ENCODE results near the gene AIG1.

The AIG1 gene

DNA sequence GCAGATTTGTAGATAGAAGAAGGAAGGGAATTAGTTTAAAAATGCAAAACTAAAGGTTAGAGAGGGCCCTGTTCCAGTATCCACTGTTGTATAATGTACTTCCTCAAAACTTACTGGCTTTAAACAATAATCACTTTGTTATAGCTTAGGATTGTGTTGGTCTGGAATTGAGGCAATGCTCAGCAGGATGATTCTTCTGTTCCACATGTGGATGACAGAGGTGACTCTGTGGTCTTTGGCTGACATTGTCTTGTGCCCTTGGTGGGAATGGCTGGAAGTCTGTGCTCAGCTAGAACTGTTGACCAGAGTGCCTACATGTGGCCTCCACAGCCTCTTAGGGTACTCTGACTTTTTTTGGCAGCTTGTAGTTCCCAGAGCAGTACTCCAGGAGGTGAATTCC, 143.4 kb downstream of the AIG1 start:
- DNase-seq = no peak

DNA sequence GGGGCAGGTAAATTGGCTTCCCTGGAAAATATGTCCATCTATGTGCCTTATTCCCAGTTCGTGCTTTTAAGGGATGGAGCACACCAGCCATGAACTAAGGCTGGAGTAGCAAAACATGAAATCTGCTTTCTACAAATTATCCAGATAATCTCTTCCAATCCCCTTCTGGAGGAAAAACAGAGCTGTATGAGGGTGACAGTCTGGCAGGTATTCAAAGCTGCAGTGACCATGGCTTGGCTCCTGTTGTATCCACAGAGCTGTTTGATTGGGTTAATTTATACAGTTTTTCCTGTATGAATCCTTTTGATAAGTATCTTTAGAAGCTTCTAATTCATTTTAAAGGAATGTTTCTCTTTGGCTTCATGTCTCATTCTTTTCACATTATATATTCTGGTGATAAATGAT, 144.4 kb downstream of the AIG1 start:
- no peak for DNase-seq

DNA sequence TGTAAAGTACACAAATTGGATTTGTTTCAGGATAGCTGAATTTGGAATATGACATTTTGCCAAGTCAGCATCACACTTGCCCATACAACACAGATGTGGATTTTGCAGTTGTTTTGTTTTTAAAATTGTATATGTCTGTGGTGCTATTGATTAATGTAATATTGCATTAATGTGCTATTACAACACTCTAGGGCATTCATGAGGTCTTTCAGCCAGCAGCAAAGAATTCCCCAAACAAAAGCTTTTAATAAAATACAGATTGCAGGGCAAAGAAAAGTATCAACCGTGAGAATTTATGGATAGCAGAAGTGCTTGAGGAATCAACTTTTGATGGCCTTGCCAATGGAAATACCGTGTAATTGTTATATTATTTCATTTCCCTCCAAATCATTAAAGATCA, 144.9 kb downstream of the AIG1 start:
- no peak for DNase-seq

GRCh38 chr6:143205991-143206390, 145.3 kb downstream of the AIG1 start:
- no peak for DNase-seq

- DNase-seq = no peak
Measured at GRCh38 chr6:143206550-143206949, 145.9 kb downstream of the AIG1 start.

- DNase-seq = no peak
Measured at GRCh38 chr6:143210420-143210819, 149.7 kb downstream of the AIG1 start.

GRCh38 chr6:143213859-143214376, 153.2 kb downstream of the AIG1 start:
- DNase-seq = no peak

- no peak for DNase-seq
Measured at GRCh38 chr6:143215363-143215762, 154.7 kb downstream of the AIG1 start.

DNA sequence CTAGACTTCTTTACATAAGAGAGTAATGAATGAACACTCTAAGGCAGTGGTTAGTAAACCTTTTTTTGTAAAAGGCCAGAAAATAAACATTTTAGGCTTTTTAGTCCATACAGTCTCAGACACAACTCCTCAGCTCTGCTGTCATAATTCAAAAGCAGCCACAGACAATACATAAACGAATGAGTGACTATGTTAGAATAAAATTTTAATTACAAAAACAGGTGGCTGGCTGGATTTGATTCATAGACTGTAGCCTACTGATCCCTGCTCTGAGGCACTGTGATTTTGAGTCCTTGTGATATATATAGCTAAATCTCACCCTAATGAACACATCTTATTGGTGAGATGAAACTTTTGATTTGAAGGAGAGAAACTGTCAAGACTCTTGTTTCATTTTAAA, 155.1 kb downstream of the AIG1 start:
- no peak for DNase-seq

- DNase-seq = no peak
Measured at GRCh38 chr6:143218233-143218632, 157.5 kb downstream of the AIG1 start.

GRCh38 chr6:143221698-143222097, 161.0 kb downstream of the AIG1 start:
- DNase-seq = no peak

GRCh38 chr6:143222310-143222709, 161.6 kb downstream of the AIG1 start:
- no peak for DNase-seq

GRCh38 chr6:143222801-143223231, 162.1 kb downstream of the AIG1 start:
- DNase-seq = no peak

DNA sequence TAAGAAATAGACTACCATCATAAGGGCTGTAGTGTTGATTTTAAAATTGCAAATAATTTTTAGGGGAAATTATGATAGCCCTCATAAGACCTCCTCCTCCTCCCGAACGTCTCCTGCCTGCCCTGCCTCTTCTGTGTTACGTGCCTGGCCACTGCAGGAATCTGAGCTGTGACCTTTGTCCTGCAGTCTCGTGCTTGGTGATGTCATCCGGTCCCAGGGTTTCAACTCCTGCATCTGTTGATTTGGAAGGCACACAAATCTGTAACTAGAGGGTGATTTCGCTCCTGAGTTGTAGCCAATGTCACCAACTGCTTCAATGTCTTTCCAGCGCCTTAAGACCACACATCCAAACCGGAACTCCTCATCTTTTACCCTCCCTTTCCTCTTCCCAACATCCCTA, 163.2 kb downstream of the AIG1 start:
- DNase-seq = no peak

DNA sequence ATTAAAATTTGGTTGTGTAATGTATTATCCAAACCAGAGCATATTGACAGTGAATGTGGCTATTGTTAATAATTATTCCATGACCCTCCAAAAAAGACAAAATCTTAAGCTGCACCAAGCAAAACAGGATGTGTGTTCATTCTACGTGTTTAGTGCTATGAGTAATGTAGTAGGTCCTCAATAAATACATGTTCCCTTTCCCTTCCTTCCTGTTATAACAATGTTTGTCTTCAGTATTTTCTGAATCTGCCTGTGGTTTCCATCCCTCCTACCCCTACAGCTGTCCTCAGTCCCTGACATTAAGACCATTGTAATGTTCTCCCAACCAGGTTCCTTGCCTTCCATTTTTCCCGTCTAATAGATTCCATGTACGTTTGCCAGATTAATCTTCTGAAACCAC, 163.8 kb downstream of the AIG1 start:
- no peak for DNase-seq

GRCh38 chr6:143225929-143226328, 165.2 kb downstream of the AIG1 start:
- DNase-seq = no peak

DNA sequence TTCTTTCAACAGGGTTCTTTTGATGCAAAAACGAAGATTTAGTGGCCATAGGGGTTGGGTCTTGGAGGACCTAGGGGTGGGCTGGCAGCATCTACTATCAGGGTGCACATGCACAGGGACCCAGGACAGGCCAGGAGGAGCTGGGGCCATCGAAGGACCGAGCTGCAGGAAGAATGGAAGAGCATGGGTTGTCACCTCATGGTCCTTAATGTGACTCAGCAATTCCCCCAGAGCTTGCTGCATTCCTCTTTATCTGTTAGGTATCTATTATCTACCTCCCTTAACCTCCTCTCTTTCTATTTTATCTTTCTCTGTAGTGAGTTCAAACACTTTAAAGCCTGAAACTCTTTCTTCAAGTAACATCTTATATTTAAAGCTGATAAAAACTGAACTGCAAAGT, 167.0 kb downstream of the AIG1 start:
- no peak for DNase-seq

- no peak for DNase-seq
Measured at GRCh38 chr6:143229400-143229799, 168.7 kb downstream of the AIG1 start.

DNA sequence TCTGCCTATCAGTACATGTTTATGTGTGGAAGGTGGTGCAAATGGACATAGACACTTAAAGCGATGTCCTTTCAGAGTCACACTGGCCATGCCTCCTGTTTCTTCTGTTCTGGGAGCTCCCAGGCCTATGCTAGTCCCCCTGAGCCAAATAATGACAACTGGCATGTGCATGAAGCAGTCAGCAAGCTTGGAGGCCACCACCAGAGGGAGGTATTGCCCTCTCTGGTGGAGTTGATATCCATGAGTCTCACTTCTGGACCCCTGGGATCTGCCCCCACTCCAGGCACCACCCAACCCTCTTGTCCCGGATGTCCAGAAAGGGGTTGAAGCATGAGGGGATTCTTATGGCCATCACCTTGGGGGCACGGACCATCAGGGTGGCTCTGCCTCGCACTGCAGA, 172.2 kb downstream of the AIG1 start:
- no peak for DNase-seq

DNA sequence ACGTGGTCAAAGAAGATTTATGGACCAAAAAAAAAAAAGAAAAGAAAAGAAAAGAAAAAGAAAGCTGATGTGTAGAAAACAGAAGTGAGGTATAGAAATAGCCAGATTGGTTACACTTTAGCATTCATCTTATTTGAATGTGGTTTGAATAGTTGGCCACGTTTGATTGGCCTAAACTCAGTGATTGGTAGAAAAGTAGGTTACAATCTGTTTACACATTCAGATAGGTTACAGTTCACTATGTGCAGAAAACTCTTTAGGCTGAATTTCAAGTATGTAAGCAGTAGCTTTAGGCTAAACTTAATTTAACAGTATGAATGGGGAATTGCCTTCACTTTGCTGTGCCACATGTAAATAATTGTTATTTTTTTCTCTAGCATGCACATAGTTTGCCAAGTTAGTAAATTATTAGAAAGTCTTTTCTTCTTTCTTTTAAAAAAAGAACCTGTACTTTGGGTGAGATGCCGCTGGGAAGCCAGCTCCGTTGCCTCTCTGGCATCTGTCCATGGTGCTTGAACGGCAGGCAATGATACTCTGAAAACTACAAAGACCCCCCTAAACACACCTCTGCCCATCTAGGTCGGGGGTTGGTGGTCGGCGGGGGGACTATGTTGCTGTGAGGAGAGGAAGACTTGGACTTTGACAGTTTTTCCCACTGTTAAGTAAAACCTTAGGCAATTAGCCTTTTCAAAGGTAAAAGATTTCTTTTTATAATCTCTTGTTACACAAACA, 173.0 kb downstream of the AIG1 start:
- DNase-seq = no peak

DNA sequence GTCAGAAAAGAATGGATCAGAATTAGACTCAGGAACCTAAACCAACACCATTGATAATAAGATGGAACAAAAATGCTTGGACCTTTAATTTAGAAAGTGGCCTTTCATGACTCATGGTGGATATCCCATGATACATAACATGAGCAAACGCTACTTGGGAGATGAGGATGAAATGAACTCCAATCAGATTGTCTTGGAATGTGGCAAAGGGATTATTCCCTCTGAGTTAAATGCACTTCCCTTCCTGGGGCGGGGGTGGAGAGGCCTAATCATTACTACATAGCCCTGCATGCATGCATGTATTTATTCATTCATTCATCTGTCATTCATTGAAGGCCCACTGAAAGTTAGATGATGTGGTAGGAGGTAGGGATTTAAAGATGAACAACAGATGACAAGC, 174.0 kb downstream of the AIG1 start:
- no peak for DNase-seq

GRCh38 chr6:143236151-143236798, 175.6 kb downstream of the AIG1 start:
- no peak for DNase-seq

DNA sequence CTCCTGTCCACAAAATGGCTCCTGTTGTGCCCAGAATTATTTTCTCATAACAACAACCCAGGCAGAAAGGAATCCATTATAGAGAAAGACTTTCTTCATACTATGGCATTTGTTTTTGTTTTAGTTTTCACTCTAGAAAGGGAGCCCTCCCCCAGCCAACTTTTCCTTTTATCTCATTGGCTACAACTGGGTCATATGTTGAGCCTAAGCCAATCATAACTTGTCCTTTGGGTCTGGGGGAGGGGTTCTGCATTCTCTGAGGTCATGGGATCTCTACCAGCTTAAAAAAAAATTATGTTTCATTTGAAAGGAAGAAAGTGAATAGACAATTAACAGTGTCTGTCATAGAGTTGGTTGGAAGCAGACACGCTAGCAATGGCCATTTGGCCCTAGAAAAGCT, 177.6 kb downstream of the AIG1 start:
- DNase-seq = no peak

GRCh38 chr6:143241111-143241510, 180.4 kb downstream of the AIG1 start:
- DNase-seq = no peak

DNA sequence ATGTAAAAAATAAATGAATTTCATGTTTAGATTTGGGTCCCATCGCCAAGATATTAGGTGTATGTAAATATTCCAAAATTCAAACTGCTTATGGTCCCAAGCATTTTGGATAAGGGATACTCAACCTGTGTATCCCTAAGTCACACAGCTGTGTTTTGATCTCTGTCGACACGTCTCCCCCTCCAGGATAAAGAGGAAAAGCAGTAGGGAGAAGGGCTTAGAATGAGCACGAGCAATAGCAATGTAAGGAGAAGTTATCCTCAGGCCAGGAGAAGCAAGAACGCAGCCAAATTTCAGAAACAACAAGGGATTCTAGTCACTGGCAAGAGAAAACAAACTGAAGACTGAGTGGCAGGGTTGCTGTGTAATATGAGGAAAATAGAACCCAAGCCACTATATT, 181.2 kb downstream of the AIG1 start:
- DNase-seq = no peak
